Natural killer cell (primary cell): Measurements from ENCODE around the gene F2RL3. TPM values are rescaled to one million over a fixed set of nuclear protein-coding genes. Genes with fewer than 3 reads are reported as not detected.

ENCODE experiments used
- ATAC-seq, 3 donors: fragments of 150-1000 bp in 2 of 3; fragments of 200-7000 bp in 1 of 3; cut with Tn5 transposase; 1 replicate in 1 of 3; 2 replicates in 2 of 3; pipeline ENCODE4 v1.10.0; 2021; ENCODE audit warnings: mild to moderate bottlenecking in 2 of 3, moderate library complexity in 2 of 3
- DNase-seq, 2 donors: peaks; one replicate each; pipeline versions ENCODE4 v3.0.0 to v3.0.0-alpha.2; 2013 to 2021; ENCODE audit warnings: mixed read lengths in 1 of 2
- H3K27ac ChIP-seq: one replicate; pipeline ENCODE4 v1.5.1; 2013; ENCODE audit warnings: mild to moderate bottlenecking, low read length
- H3K27me3 ChIP-seq: one replicate; pipeline ENCODE4 v1.6.1; 2013; ENCODE audit warnings: low read length; ENCODE audit not compliant: control insufficient read depth, insufficient read depth
- H3K36me3 ChIP-seq: one replicate; pipeline ENCODE4 v1.6.1; 2013; ENCODE audit warnings: low read length; ENCODE audit not compliant: control insufficient read depth, insufficient read depth
- H3K4me1 ChIP-seq: one replicate; pipeline ENCODE4 v1.6.1; 2013; ENCODE audit warnings: low read length; ENCODE audit not compliant: control insufficient read depth, insufficient read depth
- H3K4me3 ChIP-seq: one replicate; pipeline ENCODE4 v1.5.1; 2013; ENCODE audit warnings: low read length
- H3K9me3 ChIP-seq: one replicate; pipeline ENCODE4 v1.6.1; 2013; ENCODE audit warnings: low read length; ENCODE audit not compliant: control insufficient read depth, insufficient read depth
- H3K27ac Mint-ChIP-seq, 2 donors: one replicate each; pipeline ENCODE4 v1.8.0; 2022; ENCODE audit warnings: mild to moderate bottlenecking in 2 of 2, mixed read lengths in 2 of 2, moderate library complexity in 1 of 2
- H3K27me3 Mint-ChIP-seq, 2 donors: one replicate each; pipeline ENCODE4 v1.8.0; 2022; ENCODE audit warnings: low read depth in 2 of 2, mixed read lengths in 2 of 2
- H3K36me3 Mint-ChIP-seq: one replicate; pipeline ENCODE4 v1.8.0; 2022; ENCODE audit warnings: mixed read lengths
- H3K4me1 Mint-ChIP-seq, 2 donors: one replicate each; pipeline ENCODE4 v1.8.0; 2022; ENCODE audit warnings: mixed read lengths in 2 of 2
- H3K4me3 Mint-ChIP-seq: one replicate; pipeline ENCODE4 v1.8.0; 2022; ENCODE audit warnings: mild to moderate bottlenecking, moderate library complexity, mixed read lengths
- H3K9me3 Mint-ChIP-seq, 2 donors: one replicate each; pipeline ENCODE4 v1.8.0; 2022; ENCODE audit warnings: mixed read lengths in 2 of 2
- CTCF ChIP-seq: fragments of 200-600 bp; IDR thresholded peaks from one replicate; pipeline ENCODE4 v1.8.0; 2022; ENCODE audit warnings: antibody characterized with exemption
- WGBS: methylation state at CpG from one replicate; pipeline ENCODE4 v1.1.7; 2013; ENCODE audit warnings: missing lambda C conversion rate; ENCODE audit not compliant: insufficient coverage; 5-methylcytosine and 5-hydroxymethylcytosine counted together
- intact Hi-C: fragments of 100-400 bp; cut with micrococcal nuclease; formaldehyde crosslinking; loops from one replicate; pipeline ENCODE4 v1.14.2; 2022
- total RNA-seq, 4 donors: library from RNA; stranded (reverse); fragments of 120-200 nt in 1 of 4; gene quantifications; one replicate each; pipeline versions ENCODE4 v1.2.3 to v1.2.4, GENCODE V29; 2013 to 2022

Gene F2RL3
- under 1 TPM; 0.24 to 0.39 (median 0.28) TPM for total RNA-seq
- total RNA-seq (2013), result 1.1 TPM

- WGBS, result 4% methylated on average over 31 of the region's 31 CpGs
- peak within 1 kb of the TSS in 1 of 2 donors; percentile 74 for H3K27ac Mint-ChIP-seq
These were observed at the start of gene F2RL3 for GRCh38 chr19:16888629-16889365. Gene F2RL3, plus strand, starts transcription at chr19:16888999. Its CDS starts 191 bp downstream, at chr19:16889190.

DNA sequence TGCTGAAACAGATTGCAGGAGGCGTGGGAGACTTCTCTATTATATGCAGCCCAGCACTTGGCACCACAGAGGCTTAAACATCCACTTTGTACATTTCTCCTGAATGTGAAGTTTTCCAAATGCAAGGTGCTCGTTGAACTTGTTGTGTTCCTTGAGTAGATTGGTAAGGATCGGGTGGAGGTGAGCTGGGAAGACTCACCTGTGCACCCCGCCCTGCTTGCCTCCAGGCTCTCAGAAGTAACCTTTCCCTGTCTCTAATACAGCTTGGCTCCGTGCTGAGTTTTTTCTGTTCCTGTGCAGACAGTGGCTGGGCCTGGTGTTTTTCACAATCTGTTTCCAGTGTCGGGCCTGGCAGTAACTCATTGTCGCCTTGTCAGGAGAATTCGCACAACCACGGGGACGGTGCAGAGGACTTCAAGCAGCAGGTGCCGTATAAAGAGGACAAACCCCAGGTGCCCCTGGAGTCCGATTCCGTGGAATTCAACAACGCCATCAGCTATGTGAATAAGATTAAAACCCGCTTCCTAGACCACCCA is 47.3 kb upstream of the F2RL3 start:
- ATAC-seq, result no peak
- no peak for DNase-seq
- Histone ChIP-seq H3K27ac (no peak overlapping the region), H3K27me3 (no peaks in the 10 kb centered on the region), H3K36me3 (peaks cover 56% of the 10 kb centered on the region), H3K9me3 (no peaks in the 10 kb centered on the region), H3K4me3 (no peak overlapping the region), H3K4me1 (no peaks in the 10 kb centered on the region)
- WGBS, result 96% methylated on average over 15 of the region's 15 CpGs
- Mint-ChIP-seq H3K4me3 (no peak overlapping the region), H3K27ac (no peak overlapping the region), H3K36me3 (no peaks in the 10 kb centered on the region), H3K9me3 (no peaks in the 10 kb centered on the region), H3K27me3 (no peaks in the 10 kb centered on the region), H3K4me1 (peaks cover 0 to 12% of the 10 kb centered on the region in 2 donors)
- TF ChIP-seq CTCF, result no peak
- intact Hi-C loops, result no loop called here

More at GRCh38 chr19:16888629-16889365, at the start of gene F2RL3:
- DNase-seq (no peak), ATAC-seq (peak; percentile 56 to 73 (median 58))
- intact Hi-C loops, result no loop called here
- no peak within 1 kb of the TSS for H3K27ac ChIP-seq
- Mint-ChIP-seq H3K36me3 (no peaks in the 10 kb centered on the region), H3K27me3 (no peaks in the 10 kb centered on the region), H3K9me3 (no peaks in the 10 kb centered on the region), H3K4me1 (peaks cover 24 to 40% of the 10 kb centered on the region in 2 donors), H3K4me3 (peak within 1 kb of the TSS; percentile 76)
- no peaks in the 10 kb centered on the region for H3K27me3 ChIP-seq
- peaks cover 41% of the 10 kb centered on the region for H3K4me1 ChIP-seq
- no peak for TF ChIP-seq CTCF
- no peaks in the 10 kb centered on the region for H3K9me3 ChIP-seq
- H3K4me3 ChIP-seq, result no peak within 1 kb of the TSS
- H3K36me3 ChIP-seq, result no peaks in the 10 kb centered on the region

DNA sequence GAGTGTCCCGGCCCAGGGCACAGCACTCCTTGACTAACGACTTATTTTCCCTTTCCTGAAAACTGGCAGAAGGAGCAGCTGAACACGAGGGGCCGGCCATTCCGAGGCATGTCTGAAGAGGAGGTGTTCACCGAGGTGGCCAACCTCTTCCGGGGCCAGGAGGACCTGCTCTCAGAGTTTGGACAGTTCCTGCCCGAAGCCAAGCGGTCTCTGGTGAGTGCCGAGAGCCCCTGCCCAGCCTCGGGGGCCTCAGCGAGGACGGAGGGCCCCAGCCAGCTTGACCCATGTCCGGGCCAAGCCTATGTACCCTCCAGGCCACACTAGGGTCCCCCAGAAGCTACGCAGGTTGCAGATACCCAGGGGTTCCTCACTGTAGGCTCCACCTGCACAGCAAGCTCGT is 41.9 kb upstream of the F2RL3 start:
- intact Hi-C loops, result no loop called here
- ATAC-seq (no peak), DNase-seq (no peak)
- 97% methylated on average over 16 of the region's 16 CpGs for WGBS
- Histone ChIP-seq H3K36me3 (peaks cover 74% of the 10 kb centered on the region), H3K4me1 (no peaks in the 10 kb centered on the region), H3K4me3 (no peak overlapping the region), H3K27me3 (no peaks in the 10 kb centered on the region), H3K9me3 (no peaks in the 10 kb centered on the region), H3K27ac (no peak overlapping the region)
- no peak for TF ChIP-seq CTCF
- Mint-ChIP-seq H3K27ac (no peak overlapping the region), H3K4me1 (no peaks in the 10 kb centered on the region), H3K9me3 (no peaks in the 10 kb centered on the region), H3K36me3 (no peaks in the 10 kb centered on the region), H3K27me3 (no peaks in the 10 kb centered on the region), H3K4me3 (no peak overlapping the region)
